ENCODE data around the gene PLPP2.
"Not testable (repeated sequence)": the region's sequence is repeated elsewhere in the genome, so short reads cannot be mapped to it uniquely, and the experiment has no call there.

PLPP2 gene

GRCh38 chr19:292281-292884 is 1.2 kb upstream of the PLPP2 start:
- DNase-seq: no peak

DNA sequence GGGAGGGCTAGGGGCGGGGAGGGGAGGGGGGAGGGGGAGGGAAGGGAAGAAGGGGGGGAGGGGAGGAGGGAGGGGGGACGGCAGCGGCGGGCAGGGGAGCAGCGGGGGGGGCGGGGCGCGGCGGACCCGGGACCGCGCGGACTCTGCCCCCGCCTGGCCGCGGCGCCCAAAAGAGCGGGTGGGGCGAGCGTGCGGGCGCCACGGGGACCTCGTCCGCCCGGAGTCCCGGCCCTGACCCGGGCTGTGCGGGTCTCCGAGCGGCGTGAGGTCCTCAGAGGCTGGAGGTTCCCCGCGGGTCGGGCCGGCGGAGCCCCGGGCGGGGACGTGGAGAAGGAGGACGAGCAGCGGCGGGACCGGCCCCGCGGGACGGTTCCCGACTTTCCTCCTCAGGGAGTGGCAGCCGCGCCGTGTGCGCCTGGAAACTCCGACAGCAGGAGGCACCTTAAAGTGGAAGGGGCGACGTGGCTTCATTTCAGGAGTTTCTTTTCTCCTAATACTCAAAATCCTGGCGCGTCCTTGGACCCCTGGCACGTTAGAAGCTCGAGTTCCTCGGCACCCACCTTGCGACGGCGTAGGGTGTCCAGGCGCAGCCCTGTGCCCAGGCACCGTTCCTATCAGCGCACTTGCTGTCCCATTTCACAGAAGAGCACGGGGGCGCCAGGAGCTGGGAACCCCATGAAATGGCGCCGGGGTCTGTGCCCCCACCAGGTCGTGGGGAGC is 518 bp upstream of the PLPP2 start:
- no peak for DNase-seq

DNA sequence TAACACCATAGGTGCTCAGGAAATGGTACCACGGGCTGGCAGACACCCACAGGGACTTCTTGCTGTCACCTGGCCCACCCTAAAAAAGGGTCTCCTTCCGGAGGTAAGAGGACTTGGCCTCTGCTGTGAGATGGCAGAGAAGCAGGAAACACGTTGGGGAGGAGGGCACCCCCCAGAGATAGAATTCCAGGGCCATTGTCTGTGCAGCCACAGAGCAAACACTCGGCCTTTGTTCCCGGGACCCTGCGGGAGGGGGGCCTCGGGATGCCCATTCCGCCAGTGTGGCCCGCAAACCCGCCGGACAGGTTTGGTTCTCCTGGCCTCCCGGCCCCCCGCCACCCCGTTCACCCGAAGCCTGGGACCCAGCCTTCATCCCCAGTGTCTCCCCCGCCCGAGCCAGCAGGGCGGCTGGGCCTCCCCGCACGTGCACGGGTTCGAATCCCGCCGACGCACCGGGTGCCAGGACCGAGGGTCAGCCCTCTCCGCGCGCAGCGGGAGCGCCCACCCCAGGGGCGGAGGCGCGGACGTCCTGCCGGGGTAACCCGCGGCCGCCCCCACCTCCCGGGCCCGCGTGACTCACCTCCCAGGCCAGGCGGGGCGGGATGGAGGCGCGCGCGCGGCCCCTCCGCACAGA is 714 bp downstream of the PLPP2 start:
- DNase-seq: no peak

DNA sequence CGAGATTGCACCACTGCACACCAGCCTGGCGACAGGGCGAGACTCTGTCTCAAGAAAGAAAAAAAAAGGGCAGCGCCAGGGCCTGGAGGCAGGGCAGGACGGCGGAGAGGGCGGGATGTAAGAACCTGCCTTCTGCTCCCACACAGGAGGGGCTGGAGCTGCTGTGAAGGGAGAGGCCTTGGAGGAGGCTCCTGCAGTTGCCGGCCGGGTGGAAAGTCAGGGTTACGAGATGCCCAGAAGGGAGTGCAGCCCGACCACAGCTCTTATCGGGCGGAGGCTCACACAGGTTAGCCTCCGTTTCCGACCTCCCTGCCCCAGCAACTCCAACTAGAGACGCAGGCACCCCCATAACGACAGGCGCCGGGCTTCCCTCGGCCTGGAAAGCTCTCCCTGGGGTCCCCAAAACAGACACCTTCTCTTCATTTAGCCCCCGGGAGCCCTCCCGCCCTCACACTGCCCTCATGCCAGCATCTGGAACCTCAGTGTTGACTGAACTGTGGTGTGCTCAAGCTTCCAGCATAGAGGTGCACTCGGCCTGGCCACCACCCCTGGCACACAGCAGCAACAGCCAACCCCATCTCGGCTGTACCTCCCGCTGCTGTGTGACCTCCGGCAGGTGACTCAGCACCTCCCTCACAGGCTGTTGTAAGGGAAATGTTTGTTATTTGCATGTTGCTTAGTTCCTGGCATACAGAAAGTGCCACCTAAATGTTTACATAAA is 1.4 kb downstream of the PLPP2 start:
- peak; percentile 22 for DNase-seq

GRCh38 chr19:288911-289310 is 2.3 kb downstream of the PLPP2 start:
- DNase-seq: no peak

DNA sequence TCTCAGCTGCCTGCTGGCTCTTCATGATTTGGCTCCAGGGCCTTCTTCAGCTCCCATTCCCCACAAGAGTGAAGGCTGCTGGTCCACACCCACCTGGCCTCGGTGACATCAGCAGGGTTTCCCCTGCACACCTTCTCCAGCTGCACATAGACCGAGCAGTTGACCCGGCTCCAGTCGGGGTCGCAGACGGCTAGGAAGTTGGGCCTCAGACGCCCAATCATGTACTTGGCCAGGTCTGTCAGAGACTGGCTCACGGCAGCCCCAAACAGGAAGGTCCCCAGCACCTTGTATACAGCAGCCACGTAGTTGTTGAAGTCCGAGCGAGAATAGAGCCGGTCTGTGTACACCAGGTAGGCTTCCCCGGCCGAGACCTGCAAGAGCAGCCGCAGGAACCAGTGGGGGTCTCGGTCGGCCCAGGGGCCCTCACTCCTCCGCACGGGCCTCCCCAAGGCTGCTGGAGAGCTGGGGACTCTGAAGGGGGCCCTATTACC is 3.8 kb downstream of the PLPP2 start:
- DNase-seq: no peak

GRCh38 chr19:283395-283794 is 7.8 kb downstream of the PLPP2 start:
- no peak for DNase-seq

DNA sequence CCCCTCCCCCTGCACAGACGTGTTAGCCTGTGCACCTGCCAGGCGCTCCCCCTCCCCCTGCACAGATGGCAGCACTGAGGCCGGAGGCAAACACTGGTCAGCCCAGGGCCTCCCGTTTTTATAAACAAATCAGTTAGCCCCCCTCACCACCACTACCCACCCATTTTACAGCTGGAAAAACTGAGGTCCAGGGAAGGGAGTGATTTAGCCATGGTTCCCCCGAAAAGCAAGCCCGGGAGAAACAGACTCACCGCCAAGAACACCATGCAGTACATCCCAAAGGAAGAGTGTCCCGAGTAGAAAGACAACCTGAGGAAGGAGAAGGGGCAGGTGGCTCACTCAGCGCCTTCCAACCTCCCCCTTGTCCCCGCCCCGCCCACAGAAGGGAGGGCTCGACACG is 8.7 kb downstream of the PLPP2 start:
- no peak for DNase-seq

DNA sequence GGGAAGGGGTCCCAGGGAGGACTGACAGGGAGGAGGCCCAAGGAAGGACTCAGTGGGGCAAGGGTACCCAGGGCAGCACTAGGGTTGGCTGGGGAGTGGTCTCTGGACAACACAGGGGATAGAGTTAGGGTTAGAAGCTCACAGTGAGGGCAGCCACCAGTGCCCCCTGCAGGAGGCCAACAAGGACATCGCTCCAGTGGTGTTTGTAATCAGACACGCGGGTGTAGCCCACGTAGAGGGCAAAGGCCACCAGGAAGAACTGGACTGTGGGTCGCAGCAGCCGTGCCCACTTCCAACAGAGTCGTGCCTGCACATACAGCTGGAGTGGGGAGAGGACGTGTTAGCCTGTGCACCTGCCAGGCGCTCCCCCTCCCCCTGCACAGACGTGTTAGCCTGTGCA is 9.2 kb downstream of the PLPP2 start:
- DNase-seq: no peak

DNA sequence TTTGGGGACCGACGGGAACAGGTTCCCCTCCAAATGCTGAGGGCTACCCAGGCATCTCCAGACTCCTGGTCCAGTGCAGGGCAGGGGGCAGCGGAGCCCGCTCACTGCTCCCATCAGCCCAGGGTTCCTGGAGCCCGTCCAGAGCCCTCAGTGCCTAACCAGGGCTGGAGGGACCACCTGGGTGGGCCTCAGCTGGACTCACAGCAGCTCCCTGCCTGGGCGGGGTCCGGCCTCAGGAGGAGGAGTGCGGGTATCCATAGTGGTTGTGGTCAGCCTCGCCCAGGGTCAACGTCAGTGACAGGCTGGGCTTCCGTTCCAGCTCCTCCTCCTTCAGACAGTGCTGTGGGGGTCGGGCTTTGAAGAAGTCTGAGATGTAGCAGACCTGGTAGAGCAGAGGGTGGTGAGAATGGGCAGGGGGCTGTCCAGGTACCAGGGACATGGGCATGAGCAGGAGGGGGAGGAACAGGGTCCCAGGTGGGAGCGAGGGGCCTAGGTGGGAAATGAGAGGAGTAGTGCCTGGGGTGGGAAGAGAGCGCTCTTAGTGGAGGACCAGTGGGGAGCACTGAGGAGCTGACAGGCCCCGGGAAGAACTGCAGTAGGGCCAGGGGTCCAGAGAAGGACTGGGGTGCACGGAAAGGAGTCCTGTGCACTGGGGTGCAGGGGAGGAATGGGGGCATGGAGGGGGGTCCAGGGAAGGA is 9.9 kb downstream of the PLPP2 start:
- no peak for DNase-seq

GRCh38 chr19:280541-281009 is 10.6 kb downstream of the PLPP2 start:
- no peak for DNase-seq

- no peak for DNase-seq
Measured at GRCh38 chr19:279656-280055, 11.5 kb downstream of the PLPP2 start.

- no peak for DNase-seq
Measured at GRCh38 chr19:279231-279630, 12.0 kb downstream of the PLPP2 start.

DNA sequence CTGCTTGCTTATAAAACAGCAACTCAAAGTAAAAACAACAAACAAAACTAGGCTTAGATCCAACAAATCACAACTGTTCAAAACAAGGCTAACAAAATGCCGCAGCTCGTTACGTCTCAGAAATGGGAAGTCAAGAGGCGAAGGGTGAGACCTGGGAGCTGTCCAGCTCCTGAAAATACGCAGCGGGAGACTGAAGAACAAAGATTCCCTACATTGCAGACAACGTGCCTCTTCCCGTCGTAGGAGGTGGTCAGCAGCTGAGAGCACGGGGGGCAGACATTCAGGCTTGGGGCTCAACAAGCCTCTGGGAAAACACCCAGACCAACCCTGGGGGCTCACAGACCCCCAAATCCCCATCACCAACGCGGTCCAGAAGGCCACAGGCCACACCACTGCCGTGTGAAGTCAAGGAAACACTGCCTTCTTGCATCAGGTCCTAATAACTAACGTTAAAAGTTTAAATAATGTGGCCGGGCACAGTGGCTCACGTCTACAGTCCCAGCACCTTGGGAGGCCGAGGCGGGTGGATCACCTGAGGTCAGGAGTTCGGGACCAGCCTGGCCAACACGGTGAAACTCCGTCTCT is 13.5 kb downstream of the PLPP2 start:
- no peak for DNase-seq

GRCh38 chr19:277131-277530 is 14.1 kb downstream of the PLPP2 start:
- DNase-seq: no peak

DNA sequence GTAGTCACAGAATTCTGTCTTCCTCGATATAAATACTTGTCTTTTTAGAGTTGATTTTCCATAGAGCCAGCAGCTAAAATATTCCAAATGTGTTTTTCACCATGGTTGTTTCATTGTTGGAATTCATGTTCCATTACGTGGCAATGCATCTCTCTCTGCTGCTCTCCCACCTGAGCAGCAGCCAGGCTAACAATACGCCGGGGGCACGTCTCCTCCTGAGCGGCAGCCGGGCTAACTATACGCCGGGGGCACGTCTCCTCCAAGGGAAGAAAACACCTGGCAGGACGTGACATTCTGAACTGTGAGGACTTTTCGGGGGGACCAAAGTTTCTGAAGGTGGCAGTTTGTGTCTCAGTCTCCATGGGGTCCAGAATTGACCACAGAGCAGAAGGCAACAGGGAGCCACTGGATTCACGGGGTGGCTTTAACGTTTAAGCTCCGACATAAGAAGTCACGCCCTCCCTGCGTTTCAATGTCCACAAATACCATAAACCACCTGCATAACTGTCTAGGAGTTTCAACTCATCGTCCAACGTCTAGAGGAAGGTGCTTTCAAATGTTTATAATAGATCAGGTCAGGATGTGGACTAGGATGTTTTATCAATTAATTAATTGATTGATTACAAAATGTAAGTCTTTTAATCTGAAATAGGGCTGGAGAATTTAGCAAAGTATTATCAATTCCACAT is 15.1 kb downstream of the PLPP2 start:
- no peak for DNase-seq

DNA sequence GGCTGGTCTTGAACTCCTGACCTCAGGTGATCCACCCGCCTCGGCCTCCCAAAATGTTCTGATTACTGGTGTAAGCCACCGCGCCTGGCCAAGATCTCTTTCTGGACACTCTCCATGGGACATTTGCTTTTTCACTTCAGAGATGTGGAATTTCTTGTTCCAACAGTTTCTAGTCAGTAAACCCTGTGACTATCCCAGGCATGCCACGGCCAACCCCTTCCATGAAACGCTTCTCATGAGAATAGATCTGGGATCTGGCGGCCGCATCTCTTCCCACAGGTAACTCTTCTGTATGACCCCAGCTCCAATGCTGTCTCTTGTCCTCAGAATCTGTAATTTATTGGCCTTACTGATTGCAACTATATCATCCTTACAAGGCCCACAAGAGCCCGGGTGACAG is 16.2 kb downstream of the PLPP2 start:
- DNase-seq: no peak

DNA sequence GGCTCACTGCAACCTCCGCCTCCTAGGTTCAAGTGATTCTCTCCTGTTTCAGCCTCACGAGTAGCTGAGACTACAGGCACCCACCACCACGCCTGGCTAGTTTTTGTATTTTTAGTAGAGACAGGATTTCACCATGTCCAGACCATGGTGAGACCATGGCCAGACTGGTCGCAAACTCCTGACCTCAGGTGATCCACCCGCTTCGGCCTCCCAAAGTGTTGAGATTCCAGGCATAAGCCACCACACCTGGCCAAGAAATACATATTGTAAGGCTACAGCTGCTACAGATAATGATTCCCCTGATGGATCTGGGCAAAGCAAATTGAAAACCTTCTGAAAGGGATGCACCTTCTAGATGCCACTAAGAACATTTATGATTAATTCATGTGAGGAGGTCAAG is 17.8 kb downstream of the PLPP2 start:
- DNase-seq: no peak

DNA sequence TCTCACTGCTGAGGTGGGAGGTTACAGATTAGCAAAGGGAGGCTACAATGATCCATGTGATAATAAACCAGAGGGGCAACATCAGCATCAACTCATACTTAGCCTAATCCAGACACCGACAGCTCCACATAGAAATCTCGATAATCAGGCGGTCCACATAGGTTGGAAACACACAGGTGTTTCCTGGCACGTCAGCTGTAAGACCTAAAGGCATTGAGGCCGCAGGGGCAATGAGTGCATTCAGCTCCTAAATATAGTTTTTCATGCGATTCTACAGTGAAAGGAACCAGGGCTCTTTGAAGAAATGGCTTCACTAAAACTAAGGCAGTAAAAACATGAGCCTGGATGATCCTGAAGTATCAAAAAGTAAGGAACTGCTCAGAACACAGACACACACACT is 19.3 kb downstream of the PLPP2 start:
- no peak for DNase-seq

DNA sequence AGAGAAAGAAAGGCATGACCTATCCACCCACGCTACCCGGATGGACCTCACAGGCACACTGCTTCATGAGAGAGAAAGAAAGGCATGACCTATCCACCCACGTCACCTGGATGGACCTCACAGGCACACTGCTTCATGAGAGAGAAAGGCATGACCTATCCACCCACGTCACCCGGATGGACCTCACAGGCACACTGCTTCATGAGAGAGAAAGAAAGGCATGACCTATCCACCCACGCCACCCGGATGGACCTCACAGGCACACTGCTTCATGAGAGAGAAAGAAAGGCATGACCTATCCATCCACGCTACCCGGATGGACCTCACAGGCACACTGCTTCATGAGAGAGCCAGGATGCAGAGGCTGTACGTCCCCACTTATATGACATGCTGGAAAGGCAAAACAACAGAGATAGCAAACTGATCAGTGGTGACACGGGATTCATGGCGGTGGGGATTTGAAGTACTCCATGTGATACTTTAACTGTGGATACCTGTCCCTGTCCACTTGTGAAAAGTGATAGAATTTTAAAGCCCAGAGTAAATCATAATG is 20.4 kb downstream of the PLPP2 start:
- DNase-seq: not testable (repeated sequence)

GRCh38 chr19:269241-269640 is 22.0 kb downstream of the PLPP2 start:
- no peak for DNase-seq

GRCh38 chr19:262125-262524 is 29.1 kb downstream of the PLPP2 start:
- no peak for DNase-seq

All from CD4-positive, alpha-beta T cell treated with Interferon gamma for 1 hour (primary cell).